ENCODE data around the gene KCNH2.

- TF ChIP-seq, protein P1, sequence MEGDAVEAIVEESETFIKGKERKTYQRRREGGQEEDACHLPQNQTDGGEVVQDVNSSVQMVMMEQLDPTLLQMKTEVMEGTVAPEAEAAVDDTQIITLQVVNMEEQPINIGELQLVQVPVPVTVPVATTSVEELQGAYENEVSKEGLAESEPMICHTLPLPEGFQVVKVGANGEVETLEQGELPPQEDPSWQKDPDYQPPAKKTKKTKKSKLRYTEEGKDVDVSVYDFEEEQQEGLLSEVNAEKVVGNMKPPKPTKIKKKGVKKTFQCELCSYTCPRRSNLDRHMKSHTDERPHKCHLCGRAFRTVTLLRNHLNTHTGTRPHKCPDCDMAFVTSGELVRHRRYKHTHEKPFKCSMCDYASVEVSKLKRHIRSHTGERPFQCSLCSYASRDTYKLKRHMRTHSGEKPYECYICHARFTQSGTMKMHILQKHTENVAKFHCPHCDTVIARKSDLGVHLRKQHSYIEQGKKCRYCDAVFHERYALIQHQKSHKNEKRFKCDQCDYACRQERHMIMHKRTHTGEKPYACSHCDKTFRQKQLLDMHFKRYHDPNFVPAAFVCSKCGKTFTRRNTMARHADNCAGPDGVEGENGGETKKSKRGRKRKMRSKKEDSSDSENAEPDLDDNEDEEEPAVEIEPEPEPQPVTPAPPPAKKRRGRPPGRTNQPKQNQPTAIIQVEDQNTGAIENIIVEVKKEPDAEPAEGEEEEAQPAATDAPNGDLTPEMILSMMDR (conservative IDR thresholded peaks at IDR 0.05; ENCODE audit: low read depth in 2 of 2): no peak
- no peak for TF ChIP-seq POLR2AphosphoS5 (IDR thresholded peaks at IDR 0.05; ENCODE audit: low read depth)
- TF ChIP-seq EZH2phosphoT487 (IDR thresholded peaks at IDR 0.05; ENCODE audit: unreplicated experiment): no peak
- no peak for TF ChIP-seq JUNB (IDR thresholded peaks at IDR 0.05; ENCODE audit: unreplicated experiment)
- TF ChIP-seq, protein P2, sequence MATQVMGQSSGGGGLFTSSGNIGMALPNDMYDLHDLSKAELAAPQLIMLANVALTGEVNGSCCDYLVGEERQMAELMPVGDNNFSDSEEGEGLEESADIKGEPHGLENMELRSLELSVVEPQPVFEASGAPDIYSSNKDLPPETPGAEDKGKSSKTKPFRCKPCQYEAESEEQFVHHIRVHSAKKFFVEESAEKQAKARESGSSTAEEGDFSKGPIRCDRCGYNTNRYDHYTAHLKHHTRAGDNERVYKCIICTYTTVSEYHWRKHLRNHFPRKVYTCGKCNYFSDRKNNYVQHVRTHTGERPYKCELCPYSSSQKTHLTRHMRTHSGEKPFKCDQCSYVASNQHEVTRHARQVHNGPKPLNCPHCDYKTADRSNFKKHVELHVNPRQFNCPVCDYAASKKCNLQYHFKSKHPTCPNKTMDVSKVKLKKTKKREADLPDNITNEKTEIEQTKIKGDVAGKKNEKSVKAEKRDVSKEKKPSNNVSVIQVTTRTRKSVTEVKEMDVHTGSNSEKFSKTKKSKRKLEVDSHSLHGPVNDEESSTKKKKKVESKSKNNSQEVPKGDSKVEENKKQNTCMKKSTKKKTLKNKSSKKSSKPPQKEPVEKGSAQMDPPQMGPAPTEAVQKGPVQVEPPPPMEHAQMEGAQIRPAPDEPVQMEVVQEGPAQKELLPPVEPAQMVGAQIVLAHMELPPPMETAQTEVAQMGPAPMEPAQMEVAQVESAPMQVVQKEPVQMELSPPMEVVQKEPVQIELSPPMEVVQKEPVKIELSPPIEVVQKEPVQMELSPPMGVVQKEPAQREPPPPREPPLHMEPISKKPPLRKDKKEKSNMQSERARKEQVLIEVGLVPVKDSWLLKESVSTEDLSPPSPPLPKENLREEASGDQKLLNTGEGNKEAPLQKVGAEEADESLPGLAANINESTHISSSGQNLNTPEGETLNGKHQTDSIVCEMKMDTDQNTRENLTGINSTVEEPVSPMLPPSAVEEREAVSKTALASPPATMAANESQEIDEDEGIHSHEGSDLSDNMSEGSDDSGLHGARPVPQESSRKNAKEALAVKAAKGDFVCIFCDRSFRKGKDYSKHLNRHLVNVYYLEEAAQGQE (IDR thresholded peaks at IDR 0.05; ENCODE audit: unreplicated experiment): no peak
- TF ChIP-seq EZH2 (IDR thresholded peaks at IDR 0.05; ENCODE audit: low read depth, unreplicated experiment): no peak
- TF ChIP-seq ZNF114 (CRISPR knock-in tag; IDR thresholded peaks at IDR 0.05): no peak
- TF ChIP-seq ZNF331 (CRISPR knock-in tag; IDR thresholded peaks at IDR 0.05; ENCODE audit: low read depth): no peak
- TF ChIP-seq CREB1 (CRISPR knock-in tag; IDR thresholded peaks at IDR 0.05; ENCODE audit: low read depth): no peak
Observed at GRCh38 chr7:150896562-150897209, 81.4 kb downstream of the KCNH2 start.

Measured in GM23338 (cell line).